ENCODE data around the gene NOL4L. TPM values are rescaled to one million over a fixed set of nuclear protein-coding genes. Genes with fewer than 3 reads are reported as not detected.

NOL4L gene
- polyA plus RNA-seq, 3 donors, result 1.1 to 30.9 (median 2.8) TPM

DNA sequence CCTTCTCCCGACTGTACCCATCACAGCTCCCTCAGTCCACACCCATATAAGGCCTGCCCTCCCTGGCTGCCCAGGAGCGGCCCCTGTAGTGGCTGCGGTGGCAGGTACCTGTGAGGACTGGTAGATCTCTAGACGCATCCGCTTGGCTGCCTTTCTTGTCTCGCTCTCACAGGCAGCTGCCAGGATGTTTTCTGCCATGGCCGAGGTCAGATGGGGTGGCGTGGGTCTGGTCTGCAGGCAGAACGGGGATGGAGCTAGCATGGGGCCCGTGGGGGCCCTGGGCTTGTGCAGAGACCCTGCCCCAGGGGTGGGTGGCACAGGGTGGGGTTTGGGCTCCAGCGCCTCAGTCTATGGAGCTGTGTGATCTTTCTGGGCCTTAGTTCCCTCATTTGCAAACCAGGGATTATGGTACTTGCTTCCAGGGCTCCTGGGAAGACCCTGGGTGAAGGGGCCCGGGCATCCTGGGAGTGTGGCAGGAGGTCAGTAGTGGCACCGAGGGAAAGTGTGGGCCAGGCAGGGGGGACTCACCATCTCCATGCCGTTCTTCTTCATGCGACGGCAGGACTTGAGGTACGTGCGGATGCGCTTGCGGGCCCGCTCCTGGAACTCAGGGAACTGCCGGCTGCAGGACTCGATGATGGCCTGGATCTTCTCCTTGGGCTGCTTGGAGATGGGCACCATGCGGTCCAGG lies 132.2 kb downstream of the NOL4L start:
- H3K36me3 Mint-ChIP-seq, result peaks cover 50 to 52% of the 10 kb centered on the region in 2 donors
- H4K20me1 ChIP-seq (ENCODE audit: insufficient read depth, low read length), result peaks cover 50% of the 10 kb centered on the region
- no peak overlapping the region for H3K4me3 ChIP-seq (replicated peaks in 1 of 3; ENCODE audit: low read depth in 2 of 3, low read length in 3 of 3)
- H3K27me3 ChIP-seq (ENCODE audit: control insufficient read depth in 2 of 2, insufficient read depth in 2 of 2, low read length in 2 of 2), result no peaks in the 10 kb centered on the region
- peaks cover 32 to 68% of the 10 kb centered on the region in 2 donors for H3K36me3 ChIP-seq (replicated peaks in 1 of 2; ENCODE audit: control insufficient read depth in 1 of 2, insufficient read depth in 2 of 2, low read length in 2 of 2)
- TF ChIP-seq, protein P1, sequence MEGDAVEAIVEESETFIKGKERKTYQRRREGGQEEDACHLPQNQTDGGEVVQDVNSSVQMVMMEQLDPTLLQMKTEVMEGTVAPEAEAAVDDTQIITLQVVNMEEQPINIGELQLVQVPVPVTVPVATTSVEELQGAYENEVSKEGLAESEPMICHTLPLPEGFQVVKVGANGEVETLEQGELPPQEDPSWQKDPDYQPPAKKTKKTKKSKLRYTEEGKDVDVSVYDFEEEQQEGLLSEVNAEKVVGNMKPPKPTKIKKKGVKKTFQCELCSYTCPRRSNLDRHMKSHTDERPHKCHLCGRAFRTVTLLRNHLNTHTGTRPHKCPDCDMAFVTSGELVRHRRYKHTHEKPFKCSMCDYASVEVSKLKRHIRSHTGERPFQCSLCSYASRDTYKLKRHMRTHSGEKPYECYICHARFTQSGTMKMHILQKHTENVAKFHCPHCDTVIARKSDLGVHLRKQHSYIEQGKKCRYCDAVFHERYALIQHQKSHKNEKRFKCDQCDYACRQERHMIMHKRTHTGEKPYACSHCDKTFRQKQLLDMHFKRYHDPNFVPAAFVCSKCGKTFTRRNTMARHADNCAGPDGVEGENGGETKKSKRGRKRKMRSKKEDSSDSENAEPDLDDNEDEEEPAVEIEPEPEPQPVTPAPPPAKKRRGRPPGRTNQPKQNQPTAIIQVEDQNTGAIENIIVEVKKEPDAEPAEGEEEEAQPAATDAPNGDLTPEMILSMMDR (IDR thresholded peaks at IDR 0.05), result no peak
- H3K27ac Mint-ChIP-seq, result no peak overlapping the region
- H3K4me1 ChIP-seq (ENCODE audit: control insufficient read depth in 1 of 2, insufficient read depth in 2 of 2, low read length in 2 of 2), result peaks cover 32 to 37% of the 10 kb centered on the region in 2 donors
- H2AFZ ChIP-seq (ENCODE audit: insufficient read depth, low read depth, low read length, poor library complexity, severe bottlenecking), result no peak overlapping the region
- no peak overlapping the region for H3K4me2 ChIP-seq (replicated peaks; ENCODE audit: extremely low read depth, low read length, poor library complexity, severe bottlenecking)
- DNase-seq, result no peak
- H3K9me3 Mint-ChIP-seq, result peaks cover 0 to 2% (median 0%) of the 10 kb centered on the region in 7 donors
- H3K9ac ChIP-seq (ENCODE audit: insufficient read depth, low read length, poor library complexity, severe bottlenecking), result no peak overlapping the region
- peaks cover 35% of the 10 kb centered on the region for H3K4me1 Mint-ChIP-seq
- intact Hi-C loops (cut with micrococcal nuclease), result no loop called here
- H3K27ac ChIP-seq (ENCODE audit: low read depth in 1 of 2, low read length in 2 of 2), result no peak overlapping the region
- no peaks in the 10 kb centered on the region for H3K79me2 ChIP-seq (ENCODE audit: insufficient read depth, low read length)
- WGBS (ENCODE audit: insufficient coverage), result 96% methylated on average over 24 of the region's 24 CpGs
- peaks cover 0 to 4% (median 0%) of the 10 kb centered on the region in 3 donors for H3K27me3 Mint-ChIP-seq (ENCODE audit: low read depth in 3 of 3)
- no peaks in the 10 kb centered on the region for H3K9me3 ChIP-seq (replicated peaks in 1 of 2; ENCODE audit: control insufficient read depth in 1 of 2, insufficient read depth in 1 of 2, low read length in 2 of 2)
- no peak overlapping the region for H3K4me3 Mint-ChIP-seq

DNA sequence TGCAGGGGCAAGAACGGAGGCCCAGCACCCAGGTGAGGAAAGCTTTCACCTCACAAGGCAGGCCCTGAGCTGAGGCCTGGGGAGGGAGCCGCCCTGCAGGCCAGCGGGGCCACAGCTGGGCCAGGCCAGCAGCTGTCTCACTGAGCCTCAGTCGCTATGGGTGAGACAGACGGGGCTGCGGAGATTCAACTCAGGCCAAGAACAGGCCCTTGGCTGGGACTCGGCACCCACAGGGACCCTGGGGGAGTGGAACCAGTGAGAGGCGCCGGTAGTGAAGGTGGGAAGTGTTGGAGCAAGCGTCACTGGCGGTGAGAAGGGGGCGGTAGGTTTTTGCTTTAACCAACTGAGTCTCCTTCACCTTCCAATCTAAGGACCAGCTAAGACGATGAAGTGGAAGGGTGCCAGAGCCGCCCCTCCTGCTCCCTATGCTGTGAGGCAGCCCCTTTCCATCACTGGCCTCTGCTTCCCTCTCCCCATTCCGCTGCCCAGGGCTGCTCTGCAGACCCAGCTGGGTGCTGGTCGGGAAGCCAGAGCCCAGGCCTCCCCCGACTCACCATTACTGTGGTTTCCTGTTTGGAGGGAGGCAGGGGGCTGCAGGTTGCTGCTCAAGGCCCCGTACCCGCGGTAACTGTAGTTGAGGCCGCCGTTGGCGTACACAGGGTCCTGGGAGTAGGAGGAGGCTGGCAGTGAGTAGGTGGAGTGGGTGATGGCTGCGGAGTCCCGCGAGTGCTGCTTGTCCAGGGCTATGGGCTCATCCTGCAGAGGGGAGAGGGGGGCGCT lies 133.3 kb downstream of the NOL4L start:
- Mint-ChIP-seq H3K9me3 (peaks cover 0 to 2% (median 0%) of the 10 kb centered on the region in 7 donors), H3K4me1 (peaks cover 32% of the 10 kb centered on the region), H3K27me3 (ENCODE audit: low read depth in 3 of 3) (peaks cover 0 to 4% (median 0%) of the 10 kb centered on the region in 3 donors), H3K4me3 (no peak overlapping the region), H3K27ac (peak overlapping the region in 1 of 7 donors; percentile 22), H3K36me3 (peaks cover 57 to 61% of the 10 kb centered on the region in 2 donors)
- H3K4me1 ChIP-seq (ENCODE audit: control insufficient read depth in 1 of 2, insufficient read depth in 2 of 2, low read length in 2 of 2), result peaks cover 23 to 27% of the 10 kb centered on the region in 2 donors
- no peak overlapping the region for H3K9ac ChIP-seq (ENCODE audit: insufficient read depth, low read length, poor library complexity, severe bottlenecking)
- H4K20me1 ChIP-seq (ENCODE audit: insufficient read depth, low read length), result peaks cover 46% of the 10 kb centered on the region
- TF ChIP-seq, protein P1 (IDR thresholded peaks at IDR 0.05), result no peak
- H3K27ac ChIP-seq (ENCODE audit: low read depth in 1 of 2, low read length in 2 of 2), result no peak overlapping the region
- H3K36me3 ChIP-seq (replicated peaks in 1 of 2; ENCODE audit: control insufficient read depth in 1 of 2, insufficient read depth in 2 of 2, low read length in 2 of 2), result peaks cover 35 to 79% of the 10 kb centered on the region in 2 donors
- no peaks in the 10 kb centered on the region for H3K79me2 ChIP-seq (ENCODE audit: insufficient read depth, low read length)
- no peak overlapping the region for H3K4me2 ChIP-seq (replicated peaks; ENCODE audit: extremely low read depth, low read length, poor library complexity, severe bottlenecking)
- no peak for DNase-seq
- intact Hi-C loops (cut with micrococcal nuclease), result no loop called here
- 58% methylated on average over 17 of the region's 27 CpGs for WGBS (ENCODE audit: insufficient coverage)
- no peaks in the 10 kb centered on the region for H3K9me3 ChIP-seq (replicated peaks in 1 of 2; ENCODE audit: control insufficient read depth in 1 of 2, insufficient read depth in 1 of 2, low read length in 2 of 2)
- no peak overlapping the region for H3K4me3 ChIP-seq (replicated peaks in 1 of 3; ENCODE audit: low read depth in 2 of 3, low read length in 3 of 3)
- H3K27me3 ChIP-seq (ENCODE audit: control insufficient read depth in 2 of 2, insufficient read depth in 2 of 2, low read length in 2 of 2), result no peaks in the 10 kb centered on the region
- H2AFZ ChIP-seq (ENCODE audit: insufficient read depth, low read depth, low read length, poor library complexity, severe bottlenecking), result no peak overlapping the region

Measured in CD14-positive monocyte (primary cell).